ENCODE results near the gene TFAP2E. TPM values are rescaled to one million over a fixed set of nuclear protein-coding genes. Genes with fewer than 3 reads are reported as not detected.

The TFAP2E gene
- total RNA-seq, 1 donor = 0.52 TPM

- Histone ChIP-seq H3K27me3 (ENCODE audit: insufficient read depth, low read length) (no peaks in the 10 kb centered on the region), H3K4me3 (ENCODE audit: low read length) (no peak overlapping the region), H3K4me1 (ENCODE audit: insufficient read depth, low read length) (peaks cover 13% of the 10 kb centered on the region), H3K9me3 (ENCODE audit: low read depth, low read length) (no peaks in the 10 kb centered on the region)
These were observed 11.0 kb upstream of the TFAP2E start for GRCh38 chr1:35561972-35562680.

- Histone ChIP-seq H3K27me3 (ENCODE audit: insufficient read depth, low read length) (no peaks in the 10 kb centered on the region), H3K9me3 (ENCODE audit: low read depth, low read length) (no peaks in the 10 kb centered on the region), H3K4me3 (ENCODE audit: low read length) (no peak overlapping the region), H3K4me1 (ENCODE audit: insufficient read depth, low read length) (peaks cover 9% of the 10 kb centered on the region)
These were observed 9.9 kb upstream of the TFAP2E start for GRCh38 chr1:35563166-35563565.

GRCh38 chr1:35564037-35564883, 8.9 kb upstream of the TFAP2E start:
- no peak overlapping the region for H3K4me3 ChIP-seq (ENCODE audit: low read length)
- no peaks in the 10 kb centered on the region for H3K9me3 ChIP-seq (ENCODE audit: low read depth, low read length)
- H3K27me3 ChIP-seq (ENCODE audit: insufficient read depth, low read length) = no peaks in the 10 kb centered on the region
- H3K4me1 ChIP-seq (ENCODE audit: insufficient read depth, low read length) = peaks cover 3% of the 10 kb centered on the region

GRCh38 chr1:35564884-35565741, 8.0 kb upstream of the TFAP2E start:
- H3K27me3 ChIP-seq (ENCODE audit: insufficient read depth, low read length) = no peaks in the 10 kb centered on the region
- H3K9me3 ChIP-seq (ENCODE audit: low read depth, low read length) = no peaks in the 10 kb centered on the region
- H3K4me3 ChIP-seq (ENCODE audit: low read length) = no peak overlapping the region
- no peaks in the 10 kb centered on the region for H3K4me1 ChIP-seq (ENCODE audit: insufficient read depth, low read length)

GRCh38 chr1:35565742-35566133, 7.4 kb upstream of the TFAP2E start:
- no peak overlapping the region for H3K4me3 ChIP-seq (ENCODE audit: low read length)
- H3K4me1 ChIP-seq (ENCODE audit: insufficient read depth, low read length) = no peaks in the 10 kb centered on the region
- H3K27me3 ChIP-seq (ENCODE audit: insufficient read depth, low read length) = no peaks in the 10 kb centered on the region
- no peaks in the 10 kb centered on the region for H3K9me3 ChIP-seq (ENCODE audit: low read depth, low read length)

- H3K4me3 ChIP-seq (ENCODE audit: low read length) = no peak overlapping the region
- H3K4me1 ChIP-seq (ENCODE audit: insufficient read depth, low read length) = peaks cover 6% of the 10 kb centered on the region
- H3K9me3 ChIP-seq (ENCODE audit: low read depth, low read length) = no peaks in the 10 kb centered on the region
- H3K27me3 ChIP-seq (ENCODE audit: insufficient read depth, low read length) = peaks cover 6% of the 10 kb centered on the region
These were observed 5.1 kb upstream of the TFAP2E start for GRCh38 chr1:35567947-35568558.

GRCh38 chr1:35568975-35569395, 4.1 kb upstream of the TFAP2E start:
- no peak overlapping the region for H3K4me3 ChIP-seq (ENCODE audit: low read length)
- H3K27me3 ChIP-seq (ENCODE audit: insufficient read depth, low read length) = peaks cover 7% of the 10 kb centered on the region
- no peaks in the 10 kb centered on the region for H3K9me3 ChIP-seq (ENCODE audit: low read depth, low read length)
- peaks cover 12% of the 10 kb centered on the region for H3K4me1 ChIP-seq (ENCODE audit: insufficient read depth, low read length)

- Histone ChIP-seq H3K4me1 (ENCODE audit: insufficient read depth, low read length) (peaks cover 13% of the 10 kb centered on the region), H3K4me3 (ENCODE audit: low read length) (no peak overlapping the region), H3K9me3 (ENCODE audit: low read depth, low read length) (no peaks in the 10 kb centered on the region), H3K27me3 (ENCODE audit: insufficient read depth, low read length) (peaks cover 7% of the 10 kb centered on the region)
These were observed 3.2 kb upstream of the TFAP2E start for GRCh38 chr1:35569936-35570335.

- H3K4me3 ChIP-seq (ENCODE audit: low read length) = no peak overlapping the region
- peaks cover 7% of the 10 kb centered on the region for H3K27me3 ChIP-seq (ENCODE audit: insufficient read depth, low read length)
- peaks cover 17% of the 10 kb centered on the region for H3K4me1 ChIP-seq (ENCODE audit: insufficient read depth, low read length)
- H3K9me3 ChIP-seq (ENCODE audit: low read depth, low read length) = no peaks in the 10 kb centered on the region
These were observed 2.5 kb upstream of the TFAP2E start for GRCh38 chr1:35570589-35571137.

GRCh38 chr1:35571263-35571662, 1.9 kb upstream of the TFAP2E start:
- H3K4me1 ChIP-seq (ENCODE audit: insufficient read depth, low read length) = peaks cover 23% of the 10 kb centered on the region
- peaks cover 7% of the 10 kb centered on the region for H3K27me3 ChIP-seq (ENCODE audit: insufficient read depth, low read length)

GRCh38 chr1:35572296-35572695, 818 bp upstream of the TFAP2E start:
- peaks cover 33% of the 10 kb centered on the region for H3K4me1 ChIP-seq (ENCODE audit: insufficient read depth, low read length)
- H3K4me3 ChIP-seq (ENCODE audit: low read length) = no peak overlapping the region
- no peaks in the 10 kb centered on the region for H3K9me3 ChIP-seq (ENCODE audit: low read depth, low read length)
- peaks cover 7% of the 10 kb centered on the region for H3K27me3 ChIP-seq (ENCODE audit: insufficient read depth, low read length)

More at GRCh38 chr1:35571263-35571662, 1.9 kb upstream of the TFAP2E start:
- Histone ChIP-seq H3K9me3 (ENCODE audit: low read depth, low read length) (no peaks in the 10 kb centered on the region), H3K4me3 (ENCODE audit: low read length) (no peak overlapping the region)

- H3K4me1 ChIP-seq (ENCODE audit: insufficient read depth, low read length) = peaks cover 46% of the 10 kb centered on the region
- peaks cover 7% of the 10 kb centered on the region for H3K27me3 ChIP-seq (ENCODE audit: insufficient read depth, low read length)
- no peak overlapping the region for H3K4me3 ChIP-seq (ENCODE audit: low read length)
- H3K9me3 ChIP-seq (ENCODE audit: low read depth, low read length) = no peaks in the 10 kb centered on the region
These were observed 1.1 kb downstream of the TFAP2E start for GRCh38 chr1:35574125-35574654.

GRCh38 chr1:35574655-35575415, 1.7 kb downstream of the TFAP2E start:
- no peak overlapping the region for H3K4me3 ChIP-seq (ENCODE audit: low read length)
- H3K4me1 ChIP-seq (ENCODE audit: insufficient read depth, low read length) = peaks cover 46% of the 10 kb centered on the region
- no peaks in the 10 kb centered on the region for H3K9me3 ChIP-seq (ENCODE audit: low read depth, low read length)
- H3K27me3 ChIP-seq (ENCODE audit: insufficient read depth, low read length) = peaks cover 7% of the 10 kb centered on the region
